Ascending aorta (tissue), 2 donors: ENCODE data around the gene KIAA0319L. TPM values are rescaled to one million over a fixed set of nuclear protein-coding genes. Genes with fewer than 3 reads are reported as not detected.

Source experiments
- DNase-seq, 2 donors: peaks; one replicate each; pipeline ENCODE4 v3.0.0-alpha.2; 2019; ENCODE audit warnings: low spot score in 2 of 2
- H3K27ac ChIP-seq, 2 donors: fragments of 200-600 bp; sonication (generic); one replicate each; pipeline ENCODE4 v1.5.1; 2016 to 2017; ENCODE audit warnings: mild to moderate bottlenecking in 1 of 2
- H3K27me3 ChIP-seq: fragments of 200-600 bp; sonication (generic); one replicate; pipeline ENCODE4 v1.5.1; 2017
- H3K36me3 ChIP-seq, 2 donors: fragments of 200-600 bp; sonication (generic); one replicate each; pipeline ENCODE4 v1.5.1; 2016
- H3K4me1 ChIP-seq, 2 donors: fragments of 200-600 bp; sonication (generic); one replicate each; pipeline ENCODE4 v1.5.1; 2016 to 2017; ENCODE audit warnings: mild to moderate bottlenecking in 1 of 2
- H3K4me3 ChIP-seq, 2 donors: fragments of 200-600 bp; sonication (generic); one replicate each; pipeline ENCODE4 v1.5.1; 2016 to 2017; ENCODE audit warnings: mild to moderate bottlenecking in 1 of 2
- H3K9me3 ChIP-seq, 2 donors: fragments of 200-600 bp; sonication (generic); one replicate each; pipeline ENCODE4 v1.5.1; 2016
- CTCF ChIP-seq, 3 experiments: fragments of 200-600 bp in 2 of 3; fragments of 450-650 bp in 1 of 3; sonication (generic) in 2 of 3; IDR thresholded peaks; one replicate each; pipeline ENCODE4 v1.5.1; 2016 to 2019; ENCODE audit warnings: antibody characterized with exemption in 3 of 3, mild to moderate bottlenecking in 1 of 3, moderate library complexity in 1 of 3
- intact Hi-C: fragments of 100-400 bp; cut with DNase I; formaldehyde crosslinking; loops from one replicate; pipeline ENCODE4 v1.15.1; 2023
- total RNA-seq: library from RNA; depleted of rRNA; stranded (reverse); fragments of >200 nt; gene quantifications from one replicate; pipeline ENCODE4 v1.1.0, GENCODE V29; 2016

Gene KIAA0319L
- total RNA-seq, 1 donor from 2014 or later, result 44.9 TPM

- Histone ChIP-seq H3K4me1 (no peaks in the 10 kb centered on the region), H3K4me3 (no peak overlapping the region), H3K27me3 (no peaks in the 10 kb centered on the region), H3K36me3 (peaks cover 33 to 69% of the 10 kb centered on the region in 2 donors), H3K27ac (no peak overlapping the region), H3K9me3 (no peaks in the 10 kb centered on the region)
- TF ChIP-seq CTCF (IDR thresholded peaks at IDR 0.05), result no peak
- intact Hi-C loops, result no loop called here
- DNase-seq, result no peak
Observed at GRCh38 chr1:35434703-35435102, 122.5 kb downstream of the KIAA0319L start.

- H3K36me3 ChIP-seq, result peaks cover 27 to 59% of the 10 kb centered on the region in 2 donors
- no peak for DNase-seq
- intact Hi-C loops, result no loop called here
- H3K27ac ChIP-seq, result no peak overlapping the region
- H3K4me3 ChIP-seq, result no peak overlapping the region
- no peaks in the 10 kb centered on the region for H3K27me3 ChIP-seq
- H3K9me3 ChIP-seq, result no peaks in the 10 kb centered on the region
- TF ChIP-seq CTCF (IDR thresholded peaks at IDR 0.05), result no peak
- H3K4me1 ChIP-seq, result no peaks in the 10 kb centered on the region
Observed at GRCh38 chr1:35433714-35434113, 123.5 kb downstream of the KIAA0319L start.

- intact Hi-C loops, result no loop called here
- Histone ChIP-seq H3K4me3 (no peak overlapping the region), H3K9me3 (no peaks in the 10 kb centered on the region), H3K27ac (no peak overlapping the region), H3K4me1 (no peaks in the 10 kb centered on the region), H3K36me3 (peaks cover 27 to 53% of the 10 kb centered on the region in 2 donors), H3K27me3 (no peaks in the 10 kb centered on the region)
- no peak for TF ChIP-seq CTCF (IDR thresholded peaks at IDR 0.05)
- no peak for DNase-seq
Observed at GRCh38 chr1:35432231-35432630, 125.0 kb downstream of the KIAA0319L start.

GRCh38 chr1:35431173-35431599, 126.0 kb downstream of the KIAA0319L start:
- intact Hi-C loops, result no loop called here

GRCh38 chr1:35430762-35431161, 126.4 kb downstream of the KIAA0319L start:
- H3K4me3 ChIP-seq, result no peak overlapping the region
- H3K27me3 ChIP-seq, result no peaks in the 10 kb centered on the region
- H3K4me1 ChIP-seq, result no peaks in the 10 kb centered on the region
- no peaks in the 10 kb centered on the region for H3K9me3 ChIP-seq
- TF ChIP-seq CTCF (IDR thresholded peaks at IDR 0.05), result no peak
- no peak overlapping the region for H3K27ac ChIP-seq
- DNase-seq, result no peak
- intact Hi-C loops, result no loop called here
- H3K36me3 ChIP-seq, result peaks cover 19 to 39% of the 10 kb centered on the region in 2 donors

More at GRCh38 chr1:35431173-35431599, 126.0 kb downstream of the KIAA0319L start:
- Histone ChIP-seq H3K9me3 (no peaks in the 10 kb centered on the region), H3K27ac (no peak overlapping the region), H3K36me3 (peaks cover 23 to 43% of the 10 kb centered on the region in 2 donors), H3K27me3 (no peaks in the 10 kb centered on the region), H3K4me1 (no peaks in the 10 kb centered on the region), H3K4me3 (no peak overlapping the region)
- TF ChIP-seq CTCF (IDR thresholded peaks at IDR 0.05), result no peak
- no peak for DNase-seq

- Histone ChIP-seq H3K9me3 (no peaks in the 10 kb centered on the region), H3K36me3 (peaks cover 4 to 18% of the 10 kb centered on the region in 2 donors), H3K27ac (no peak overlapping the region), H3K4me3 (no peak overlapping the region), H3K4me1 (no peaks in the 10 kb centered on the region), H3K27me3 (no peaks in the 10 kb centered on the region)
- no peak for DNase-seq
- intact Hi-C loops, result no loop called here
- TF ChIP-seq CTCF (IDR thresholded peaks at IDR 0.05), result no peak
Observed at GRCh38 chr1:35428360-35428759, 128.8 kb downstream of the KIAA0319L start.
